ENCODE data around the gene ELF2.
"Not testable (repeated sequence)": the region's sequence is repeated elsewhere in the genome, so short reads cannot be mapped to it uniquely, and the experiment has no call there.

ELF2 gene

GRCh38 chr4:139177049-139177868, at the start of gene ELF2:
TSS of gene ELF2 (minus strand) at chr4:139177218. CDS start at chr4:139137701, 39,517 bp downstream.
- DNase-seq (ENCODE audit: low read depth), result peak; percentile 56
- TF ChIP-seq CTCF (IDR thresholded peaks at IDR 0.05; ENCODE audit: low read depth, low read length, missing control alignments), result no peak
- in situ Hi-C loops (cut with HindIII; ENCODE audit: low sequenced_read_pairs), result no loop called here
- H3K4me3 ChIP-seq (ENCODE audit: low read depth, low read length), result peak within 1 kb of the TSS; percentile 94

- in situ Hi-C loops (cut with HindIII; ENCODE audit: low sequenced_read_pairs), result loop anchor here (5.0 kb wide), 1 partner anchor 79 kb away; the partner anchor contains the start of genes NAA15 and NDUFC1
- TF ChIP-seq CTCF (IDR thresholded peaks at IDR 0.05; ENCODE audit: low read depth, low read length, missing control alignments), result no peak
- peak; percentile 72 for DNase-seq (ENCODE audit: low read depth)
Observed at GRCh38 chr4:139223682-139224317, 46.8 kb upstream of the ELF2 start.

DNA sequence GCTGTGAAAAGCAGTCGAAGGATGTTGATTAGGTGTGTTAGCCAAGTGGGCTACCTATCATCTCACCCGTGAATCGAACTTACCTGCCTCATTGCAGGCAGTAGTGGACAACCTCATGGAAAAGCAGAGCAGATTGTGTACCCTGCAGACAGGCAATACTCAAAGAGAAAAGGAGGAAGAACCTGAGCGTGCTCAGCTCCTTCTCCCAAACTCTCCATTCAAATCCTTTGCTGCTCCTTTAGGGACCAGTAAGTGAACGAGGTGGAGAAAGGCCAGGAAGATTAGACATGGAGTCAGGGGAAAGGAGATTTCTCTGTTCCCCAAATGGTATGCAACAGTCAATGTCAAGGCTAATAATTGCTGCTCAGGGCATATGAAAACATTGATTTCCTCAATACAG, 45.2 kb upstream of the ELF2 start:
- no peak for TF ChIP-seq CTCF (IDR thresholded peaks at IDR 0.05; ENCODE audit: low read depth, low read length, missing control alignments)
- in situ Hi-C loops (cut with HindIII; ENCODE audit: low sequenced_read_pairs), result loop anchor here (5.0 kb wide), 1 partner anchor 80 kb away; the partner anchor contains the start of genes NAA15 and NDUFC1
- no peak for DNase-seq (ENCODE audit: low read depth)

More at GRCh38 chr4:139223682-139224317, 46.8 kb upstream of the ELF2 start:
- no peak overlapping the region for H3K4me3 ChIP-seq (ENCODE audit: low read depth, low read length)

GRCh38 chr4:139221687-139222086, 44.7 kb upstream of the ELF2 start:
- in situ Hi-C loops (cut with HindIII; ENCODE audit: low sequenced_read_pairs), result loop anchor here (5.0 kb wide), 1 partner anchor 81 kb away; the partner anchor contains the start of genes NAA15 and NDUFC1
- H3K4me3 ChIP-seq (ENCODE audit: low read depth, low read length), result no peak overlapping the region
- DNase-seq (ENCODE audit: low read depth), result no peak
- no peak for TF ChIP-seq CTCF (IDR thresholded peaks at IDR 0.05; ENCODE audit: low read depth, low read length, missing control alignments)

More for the DNA sequence above, 45.2 kb upstream of the ELF2 start:
- H3K4me3 ChIP-seq (ENCODE audit: low read depth, low read length), result no peak overlapping the region

- TF ChIP-seq CTCF (IDR thresholded peaks at IDR 0.05; ENCODE audit: low read depth, low read length, missing control alignments), result no peak
- no peak overlapping the region for H3K4me3 ChIP-seq (ENCODE audit: low read depth, low read length)
- no peak for DNase-seq (ENCODE audit: low read depth)
- in situ Hi-C loops (cut with HindIII; ENCODE audit: low sequenced_read_pairs), result loop anchor here (5.0 kb wide), 1 partner anchor 83 kb away; the partner anchor contains the start of genes NAA15 and NDUFC1
Observed at GRCh38 chr4:139219450-139220055, 42.5 kb upstream of the ELF2 start.

- in situ Hi-C loops (cut with HindIII; ENCODE audit: low sequenced_read_pairs), result no loop called here
- no peak overlapping the region for H3K4me3 ChIP-seq (ENCODE audit: low read depth, low read length)
- no peak for DNase-seq (ENCODE audit: low read depth)
- TF ChIP-seq CTCF (IDR thresholded peaks at IDR 0.05; ENCODE audit: low read depth, low read length, missing control alignments), result no peak
Observed at GRCh38 chr4:139214039-139214534, 37.1 kb upstream of the ELF2 start.

- in situ Hi-C loops (cut with HindIII; ENCODE audit: low sequenced_read_pairs); H3K4me3 ChIP-seq (ENCODE audit: low read depth, low read length); DNase-seq (ENCODE audit: low read depth): not testable (repeated sequence)
Observed at GRCh38 chr4:139213633-139214032, 36.6 kb upstream of the ELF2 start.
